HG03558 (cell line): ENCODE measurements around the gene H2BK1.

Experiments used
- ATAC-seq: cut with Tn5 transposase; IDR thresholded peaks from one replicate; pipeline ENCODE4 v1.9.1; 2021; ENCODE audit warnings: moderate number of reproducible peaks; ENCODE audit not compliant: unreplicated experiment; ENCODE audit errors: extremely low read depth

H2BK1 gene

DNA sequence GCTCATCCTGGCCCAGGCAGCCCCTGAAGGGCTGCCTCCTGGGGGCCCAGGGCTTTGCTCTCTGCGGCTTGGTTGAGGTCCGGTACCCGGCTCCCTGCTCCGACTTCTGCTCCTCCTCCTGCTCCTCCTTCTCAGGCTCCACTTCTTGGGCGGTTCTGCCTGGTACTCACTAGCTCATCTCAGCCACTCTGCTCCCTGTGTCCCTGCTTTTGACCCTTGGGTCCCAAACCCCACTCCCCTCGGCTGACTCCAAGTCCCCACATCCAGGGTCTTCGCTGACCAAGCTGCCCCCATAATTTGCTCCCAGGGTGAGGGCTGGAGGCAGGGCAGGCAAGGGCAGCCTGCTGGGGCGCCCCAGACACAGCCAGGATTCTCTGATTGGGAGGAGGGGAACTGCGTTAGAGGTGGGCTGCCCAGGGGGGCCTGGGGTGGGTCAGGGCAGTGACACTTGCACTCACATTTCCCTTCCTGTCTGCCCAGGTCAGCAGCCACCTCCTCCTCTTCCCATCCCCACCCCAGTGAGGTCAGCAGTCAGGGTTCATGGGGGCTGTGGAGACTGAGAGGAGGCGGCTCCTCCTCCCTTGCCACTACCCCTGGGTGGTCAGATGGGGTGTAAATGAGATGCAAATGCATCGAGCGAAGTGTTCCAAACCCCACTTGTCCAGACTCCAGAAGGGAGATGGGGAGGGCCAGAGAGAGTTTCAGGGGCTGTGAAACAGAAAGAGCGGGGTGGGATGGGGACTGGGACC, 36.0 kb upstream of the H2BK1 start:
- ATAC-seq, result no peak

DNA sequence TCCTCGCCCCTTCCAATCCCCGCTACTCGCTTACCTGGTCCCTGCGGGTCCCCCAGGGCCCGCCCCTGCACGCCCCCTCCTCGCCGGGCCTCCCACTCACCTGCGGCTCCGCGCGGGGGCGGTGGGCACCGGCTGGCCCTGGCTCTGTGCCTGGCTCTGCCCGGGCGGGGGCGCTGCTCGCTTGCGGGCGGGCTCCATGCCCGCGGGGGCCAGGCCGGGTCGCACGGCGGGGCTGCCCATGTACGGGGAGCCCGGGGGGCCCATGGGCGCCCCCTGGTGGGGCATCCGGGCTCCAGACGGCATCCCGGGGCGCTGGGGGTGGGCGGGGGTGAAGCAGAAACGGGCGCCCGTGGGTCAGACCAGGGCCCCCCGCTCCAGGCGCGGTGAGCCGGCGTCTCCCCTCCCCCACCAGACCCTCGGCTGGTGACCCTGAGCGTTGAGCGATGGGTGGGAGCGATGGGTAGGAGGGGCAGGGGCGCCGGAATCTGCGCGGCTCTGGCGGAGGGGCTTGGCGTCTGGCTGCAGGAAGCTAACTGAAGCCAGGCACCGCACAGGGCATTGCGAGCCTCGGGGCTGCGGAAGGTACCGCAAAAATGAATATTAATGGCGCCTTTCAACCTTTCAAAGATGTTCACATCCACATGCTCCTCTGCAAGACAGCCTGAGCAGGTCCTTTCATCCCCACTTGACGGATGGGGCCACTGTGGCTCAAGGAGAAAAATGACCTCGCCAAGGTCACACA, 35.2 kb upstream of the H2BK1 start:
- no peak for ATAC-seq

DNA sequence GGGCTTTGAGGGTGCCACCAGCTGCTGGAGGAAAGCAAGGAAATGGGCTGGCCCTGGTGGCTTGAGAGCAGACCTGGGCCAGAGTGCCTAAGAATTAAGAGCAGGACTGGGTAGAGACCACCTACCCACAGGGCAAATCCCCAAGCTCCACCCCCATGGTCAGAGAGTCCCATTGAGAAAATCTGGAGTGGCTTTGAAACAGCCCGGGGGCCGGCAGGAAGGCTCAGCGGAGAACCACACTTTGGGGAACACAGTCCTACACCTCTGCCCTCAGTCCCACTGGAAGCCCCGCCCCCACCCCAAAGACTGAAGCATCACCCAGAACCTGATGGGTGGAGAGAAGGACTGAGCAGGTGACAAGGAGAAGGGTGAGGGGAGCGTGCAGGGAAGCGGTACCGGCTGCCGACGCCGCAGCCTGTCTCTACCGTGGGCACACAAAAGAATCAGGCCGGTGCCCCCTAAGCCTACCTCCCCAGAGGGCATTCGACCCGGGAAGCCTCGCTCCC, 34.6 kb upstream of the H2BK1 start:
- no peak for ATAC-seq

DNA sequence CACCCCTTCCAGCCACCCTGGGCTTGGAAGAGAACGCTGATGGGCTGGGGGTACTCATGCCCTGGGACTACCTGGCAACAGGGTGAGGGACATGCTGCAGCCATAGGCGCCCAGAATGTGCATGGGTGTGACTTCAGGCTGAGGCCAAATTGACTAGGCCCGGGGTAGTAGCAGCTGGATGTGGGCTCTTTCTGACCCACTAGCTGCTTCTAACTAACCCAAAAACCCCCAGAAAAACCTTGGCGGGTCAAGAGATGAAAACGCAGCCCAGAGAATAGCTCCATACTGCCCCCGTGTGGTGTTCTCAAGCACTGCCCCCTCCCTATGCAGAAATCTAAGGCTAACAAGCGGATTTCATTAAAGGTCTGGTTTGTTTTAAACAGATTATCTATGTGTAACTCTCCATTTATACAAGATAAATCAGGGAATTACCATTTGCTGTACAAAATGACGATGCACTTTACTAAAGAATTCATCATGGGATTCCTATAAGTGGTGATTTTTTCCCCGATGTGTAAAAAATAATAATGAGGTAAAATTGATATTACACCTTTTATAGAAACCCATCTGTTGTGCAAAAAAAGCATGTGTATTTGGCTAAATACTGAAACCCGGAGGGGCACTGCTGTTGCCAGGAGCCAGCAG, 34.0 kb upstream of the H2BK1 start:
- ATAC-seq, result no peak

DNA sequence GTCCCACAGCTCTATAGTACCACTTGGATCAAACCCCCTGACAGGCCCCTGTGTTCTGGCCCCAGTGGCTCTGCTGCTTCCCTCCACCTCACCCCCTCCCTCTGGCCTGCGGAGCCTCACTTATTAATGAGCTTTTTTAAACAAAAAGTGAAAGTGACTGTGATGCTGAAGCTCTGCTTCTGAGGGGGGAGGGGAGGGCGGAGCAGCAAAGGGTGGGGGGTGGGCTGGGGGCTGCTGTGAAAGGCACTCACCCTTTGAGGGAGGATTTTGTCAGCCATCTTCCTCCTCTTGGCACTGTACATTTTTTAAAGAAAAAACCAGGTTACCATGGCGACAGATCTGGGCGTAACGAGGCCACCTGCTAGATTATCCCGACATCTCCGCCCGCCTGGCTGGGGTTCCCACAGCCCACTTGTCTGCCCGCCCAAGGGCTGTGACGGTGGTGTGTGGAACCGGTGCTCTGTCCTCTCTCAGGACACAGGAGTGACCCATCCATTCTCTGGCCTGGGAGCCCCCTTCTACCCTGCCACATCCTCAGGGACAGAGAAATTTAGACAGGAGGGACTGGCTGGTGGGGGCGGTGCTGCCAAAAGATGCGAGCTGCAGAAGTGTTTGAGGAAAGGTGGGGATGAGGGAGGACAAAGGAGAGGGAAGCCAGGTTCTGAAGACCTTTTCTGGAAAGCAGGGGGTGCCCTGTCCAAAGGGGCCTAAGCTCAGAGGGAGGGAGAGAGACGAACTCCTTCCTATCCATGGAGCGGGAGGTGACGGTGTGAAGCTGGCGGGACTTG, 33.3 kb upstream of the H2BK1 start:
- no peak for ATAC-seq

DNA sequence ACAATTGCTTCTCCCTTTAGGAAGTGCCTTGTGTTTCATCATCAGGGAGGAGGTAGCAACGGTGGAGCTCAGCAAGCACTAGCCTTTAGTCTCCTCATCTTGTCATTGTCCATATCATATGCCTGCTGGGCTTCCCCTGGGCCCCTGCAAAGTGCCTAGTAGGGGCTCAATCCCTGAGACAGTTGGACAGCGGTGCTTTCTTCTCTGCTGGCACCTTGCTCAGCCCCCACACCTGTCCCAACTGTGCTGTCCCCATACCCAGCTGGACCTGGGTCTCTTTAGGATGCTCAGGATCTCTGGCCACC, 32.7 kb upstream of the H2BK1 start:
- no peak for ATAC-seq

DNA sequence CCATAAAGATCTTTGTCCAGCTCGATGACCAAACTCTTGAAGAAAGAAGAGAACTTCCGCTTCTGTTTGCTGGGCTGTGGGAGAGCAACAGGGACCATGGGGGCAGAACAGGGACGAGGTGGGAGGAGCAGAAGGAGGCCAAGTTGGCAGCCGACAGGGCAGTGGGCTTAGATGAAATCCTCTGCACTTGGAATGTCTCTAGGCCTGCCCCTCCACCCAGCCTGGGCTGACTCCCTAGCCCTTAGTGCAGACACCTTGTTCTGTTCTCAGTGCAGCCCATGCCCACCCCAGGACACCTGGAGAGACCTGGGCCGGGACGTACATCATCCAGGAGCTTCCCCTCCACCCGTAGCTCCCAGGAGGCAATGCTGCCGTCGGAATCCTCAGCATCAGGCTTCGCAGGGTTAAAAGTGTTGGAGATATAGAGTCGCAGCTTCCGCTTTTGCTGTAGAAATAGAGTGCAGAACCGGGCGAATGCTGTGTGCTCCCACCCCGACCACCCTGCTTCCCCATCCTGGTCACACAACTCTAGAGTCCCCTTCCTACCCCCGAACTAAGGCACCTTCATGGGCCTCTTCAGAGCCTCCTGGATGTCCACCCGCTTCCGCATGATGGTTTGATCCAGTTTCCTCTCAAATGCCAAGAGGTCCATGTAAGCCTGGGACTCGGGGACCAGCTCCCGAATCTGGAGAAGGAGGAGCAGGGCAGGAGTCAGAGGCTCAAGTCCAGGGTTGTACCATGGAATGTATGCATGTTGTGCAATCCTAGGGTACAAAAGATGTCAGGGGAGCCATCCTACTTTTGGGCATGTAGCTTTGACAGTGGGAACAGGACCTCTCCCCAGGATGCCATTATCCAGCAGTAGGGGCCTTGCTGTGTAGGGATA, 32.1 kb upstream of the H2BK1 start:
- no peak for ATAC-seq

DNA sequence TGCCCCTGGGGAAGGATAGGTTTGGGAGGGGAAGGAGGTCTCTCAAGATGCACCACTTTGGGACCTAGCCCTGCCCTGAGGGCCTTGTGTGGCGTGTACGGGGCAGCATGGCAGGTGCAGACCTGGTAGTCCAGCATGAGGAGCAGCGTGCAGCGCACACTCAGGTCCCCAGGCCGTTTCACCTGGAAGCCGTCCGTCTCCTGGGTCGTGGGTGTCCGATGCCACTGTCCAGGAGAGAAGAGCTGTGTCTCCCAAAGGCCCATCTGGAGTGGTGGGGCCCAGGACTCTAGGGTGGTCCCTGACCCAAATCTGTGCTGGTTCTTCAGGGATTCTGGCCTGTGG, 31.4 kb upstream of the H2BK1 start:
- ATAC-seq, result no peak

DNA sequence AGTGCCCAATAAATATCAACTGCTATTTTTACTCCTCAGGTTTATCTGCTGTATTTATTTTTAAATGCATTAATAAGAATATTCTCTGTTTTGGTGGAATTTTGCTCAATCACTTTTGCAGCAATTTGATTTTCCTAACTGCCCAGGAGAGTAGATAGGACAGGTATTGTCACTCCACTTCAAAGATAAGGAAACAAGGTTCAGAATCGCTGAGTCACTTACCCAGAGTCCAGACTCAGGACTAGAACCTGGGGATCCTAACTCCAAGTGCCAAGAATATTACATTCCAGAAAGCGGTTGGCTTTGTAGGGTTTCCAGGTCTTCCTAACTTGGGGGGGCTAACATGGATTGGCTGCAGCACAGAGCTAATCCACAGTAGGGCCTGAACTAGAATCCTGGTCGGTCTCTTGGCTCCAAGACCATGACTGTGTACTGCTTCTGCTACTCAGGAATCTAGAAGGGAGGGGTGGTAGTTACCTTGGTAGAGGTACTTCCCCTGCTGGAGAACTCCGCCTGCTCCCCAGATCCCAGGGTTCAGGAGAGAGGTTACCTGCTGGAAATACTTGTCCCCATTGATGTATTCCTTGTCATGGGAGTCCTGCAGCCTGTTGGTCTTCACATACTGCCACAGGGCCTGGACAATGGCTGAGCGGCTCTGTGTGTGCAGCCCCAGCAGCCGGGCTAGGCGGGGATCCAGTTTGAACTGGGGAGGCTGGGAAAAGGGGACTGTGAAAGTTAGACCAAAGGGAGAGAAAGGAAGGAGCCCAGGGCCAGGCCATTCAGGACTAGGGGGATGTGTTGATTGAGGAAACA, 30.9 kb upstream of the H2BK1 start:
- ATAC-seq, result no peak

DNA sequence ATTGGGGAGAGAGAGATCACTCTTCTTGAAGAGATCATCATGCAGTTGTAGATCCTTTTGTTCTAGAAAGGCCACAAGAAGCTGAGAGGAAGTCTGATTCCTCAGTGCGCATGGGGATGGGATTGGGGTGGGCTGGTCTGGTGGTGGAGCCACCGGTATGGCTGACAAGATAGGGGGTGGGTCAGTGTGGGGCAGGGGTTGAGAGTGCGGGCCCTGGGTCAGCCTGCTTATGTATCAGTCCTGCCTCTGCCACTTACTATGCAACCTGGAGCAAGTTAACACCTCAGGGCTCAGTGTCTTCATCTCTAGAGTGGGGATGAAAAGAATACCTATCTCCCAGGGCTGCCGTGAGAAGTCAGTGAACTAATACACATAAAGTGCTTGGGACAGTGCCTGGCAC, 30.2 kb upstream of the H2BK1 start:
- no peak for ATAC-seq

DNA sequence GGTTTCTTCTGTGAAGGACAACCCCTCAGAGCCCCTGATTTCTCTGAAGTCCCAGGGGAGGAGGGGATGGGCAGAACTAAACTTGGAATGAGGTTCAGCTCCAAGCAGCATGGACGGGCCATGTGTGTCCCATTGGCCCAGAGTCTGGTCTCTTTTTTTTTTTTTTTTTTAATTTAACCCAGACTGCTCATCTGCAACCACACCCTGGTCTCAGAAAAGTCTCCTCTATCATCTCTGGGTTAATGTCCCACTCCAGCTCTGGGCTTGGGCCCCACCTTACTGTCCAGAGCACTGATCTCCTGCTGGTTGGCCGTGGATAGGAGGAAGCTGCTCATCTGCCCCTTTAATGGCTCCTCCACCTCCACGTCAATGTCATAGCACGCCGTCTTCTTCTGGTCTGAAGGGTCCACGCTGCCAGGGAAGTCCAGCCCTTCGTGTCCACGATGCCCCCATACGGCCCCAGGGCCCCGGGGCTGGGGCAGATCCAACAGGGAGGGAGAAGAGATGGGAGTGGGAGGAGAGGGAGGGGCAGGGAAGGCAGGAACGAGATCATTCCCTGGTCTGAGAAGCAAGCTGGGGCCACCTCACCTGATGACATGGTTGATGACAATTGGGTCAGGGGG, 29.7 kb upstream of the H2BK1 start:
- no peak for ATAC-seq

DNA sequence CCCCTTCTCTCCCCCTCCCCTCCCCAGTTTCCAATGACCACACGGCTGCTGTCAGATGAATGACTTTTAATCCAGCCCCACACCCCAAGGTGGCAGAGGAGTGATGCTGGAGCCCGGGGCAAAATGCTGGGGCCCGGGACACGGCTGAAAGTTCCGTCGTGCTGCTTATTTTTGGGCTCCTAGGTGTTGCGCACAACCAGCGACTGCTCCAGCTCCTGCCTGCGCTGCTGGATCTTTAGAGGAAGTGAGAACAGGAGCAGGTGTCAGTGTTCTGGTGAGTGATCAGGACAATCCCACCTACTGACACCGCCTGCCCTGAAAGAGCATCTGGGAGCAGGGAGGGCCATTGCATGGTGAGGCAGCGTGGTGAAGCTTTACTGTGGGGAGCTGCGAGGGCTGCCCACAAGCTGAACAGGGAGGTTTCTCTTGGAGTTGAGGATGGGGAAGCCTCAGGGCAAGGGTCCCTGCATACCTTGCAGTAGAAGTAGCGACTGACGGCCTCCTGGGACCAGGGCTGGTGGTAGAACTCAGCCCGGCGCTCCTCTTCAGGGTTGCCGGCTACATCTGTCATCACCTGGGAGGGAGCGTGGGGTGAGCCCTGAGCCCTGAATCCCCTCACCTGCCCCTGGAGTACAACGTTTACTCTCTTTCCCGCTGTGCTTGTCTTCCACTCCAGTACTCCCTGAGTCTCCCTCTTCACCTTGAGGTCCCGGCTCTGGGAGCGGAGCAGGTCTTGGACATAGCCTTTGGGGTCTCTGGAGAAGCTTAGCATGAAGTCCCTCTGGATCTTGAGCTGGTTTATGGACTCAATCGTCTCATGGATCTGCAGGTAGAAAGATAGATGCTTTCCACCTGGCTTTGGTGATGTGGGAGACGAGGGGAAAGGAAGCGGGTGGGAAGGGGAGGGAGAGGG, 28.9 kb upstream of the H2BK1 start:
- no peak for ATAC-seq

DNA sequence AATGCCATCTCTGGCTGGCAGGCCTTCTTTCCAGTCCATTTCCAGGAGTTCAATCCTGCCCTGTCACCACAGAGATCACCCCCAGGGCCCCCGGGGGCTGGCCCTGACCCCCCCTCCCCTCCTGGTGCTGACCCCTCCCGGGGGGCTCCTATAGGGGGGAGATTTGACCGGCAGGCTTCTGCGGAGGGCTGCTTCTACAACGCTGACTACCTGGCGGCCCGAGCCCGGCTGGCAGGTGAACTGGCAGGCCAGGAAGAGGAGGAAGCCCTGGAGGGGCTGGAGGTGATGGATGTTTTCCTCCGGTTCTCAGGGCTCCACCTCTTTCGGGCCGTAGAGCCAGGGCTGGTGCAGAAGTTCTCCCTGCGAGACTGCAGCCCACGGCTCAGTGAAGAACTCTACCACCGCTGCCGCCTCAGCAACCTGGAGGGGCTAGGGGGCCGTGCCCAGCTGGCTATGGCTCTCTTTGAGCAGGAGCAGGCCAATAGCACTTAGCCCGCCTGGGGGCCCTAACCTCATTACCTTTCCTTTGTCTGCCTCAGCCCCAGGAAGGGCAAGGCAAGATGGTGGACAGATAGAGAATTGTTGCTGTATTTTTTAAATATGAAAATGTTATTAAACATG, 28.0 kb upstream of the H2BK1 start:
- ATAC-seq, result no peak

DNA sequence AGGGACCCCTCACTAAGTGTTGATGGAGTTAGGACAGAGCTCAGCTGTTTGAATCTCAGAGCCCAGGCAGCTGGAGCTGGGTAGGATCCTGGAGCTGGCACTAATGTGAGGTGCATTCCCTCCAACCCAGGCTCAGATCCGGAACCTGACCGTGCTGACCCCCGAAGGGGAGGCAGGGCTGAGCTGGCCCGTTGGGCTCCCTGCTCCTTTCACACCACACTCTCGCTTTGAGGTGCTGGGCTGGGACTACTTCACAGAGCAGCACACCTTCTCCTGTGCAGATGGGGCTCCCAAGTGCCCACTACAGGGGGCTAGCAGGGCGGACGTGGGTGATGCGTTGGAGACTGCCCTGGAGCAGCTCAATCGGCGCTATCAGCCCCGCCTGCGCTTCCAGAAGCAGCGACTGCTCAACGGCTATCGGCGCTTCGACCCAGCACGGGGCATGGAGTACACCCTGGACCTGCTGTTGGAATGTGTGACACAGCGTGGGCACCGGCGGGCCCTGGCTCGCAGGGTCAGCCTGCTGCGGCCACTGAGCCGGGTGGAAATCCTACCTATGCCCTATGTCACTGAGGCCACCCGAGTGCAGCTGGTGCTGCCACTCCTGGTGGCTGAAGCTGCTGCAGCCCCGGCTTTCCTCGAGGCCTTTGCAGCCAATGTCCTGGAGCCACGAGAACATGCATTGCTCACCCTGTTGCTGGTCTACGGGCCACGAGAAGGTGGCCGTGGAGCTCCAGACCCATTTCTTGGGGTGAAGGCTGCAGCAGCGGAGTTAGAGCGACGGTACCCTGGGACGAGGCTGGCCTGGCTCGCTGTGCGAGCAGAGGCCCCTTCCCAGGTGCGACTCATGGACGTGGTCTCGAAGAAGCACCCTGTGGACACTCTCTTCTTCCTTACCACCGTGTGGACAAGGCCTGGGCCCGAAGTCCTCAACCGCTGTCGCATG, 27.2 kb upstream of the H2BK1 start:
- ATAC-seq, result no peak

DNA sequence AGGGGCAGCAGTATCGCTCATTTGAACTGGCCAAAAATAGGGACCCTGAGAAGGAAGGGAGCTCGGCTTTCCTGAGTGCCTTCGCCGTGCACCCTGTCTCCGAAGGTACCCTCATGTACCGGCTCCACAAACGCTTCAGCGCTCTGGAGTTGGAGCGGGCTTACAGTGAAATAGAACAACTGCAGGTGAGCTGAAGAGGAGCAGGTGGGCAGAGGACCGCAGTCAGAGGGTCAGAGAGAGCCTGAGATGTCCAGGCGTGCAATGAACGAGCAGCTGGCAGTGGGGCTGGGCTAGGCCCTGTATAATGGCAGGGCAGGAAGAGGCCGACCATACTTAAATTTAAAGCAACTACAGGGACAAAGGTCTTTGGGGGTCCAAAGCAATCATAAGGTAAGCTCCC, 26.1 kb upstream of the H2BK1 start:
- no peak for ATAC-seq
